A375 (cell line): Measurements from ENCODE around the gene TADA2B. TPM values are rescaled to one million over a fixed set of nuclear protein-coding genes. Genes with fewer than 3 reads are reported as not detected.

Experiments used
- total RNA-seq: library from RNA; depleted of rRNA; stranded (reverse); fragments of >200 nt; shearing (Covaris generic); gene quantifications from 2 replicates; pipeline ENCODE4 v1.2.3, GENCODE V29; 2014; rRNA removed

Gene TADA2B, protein sequence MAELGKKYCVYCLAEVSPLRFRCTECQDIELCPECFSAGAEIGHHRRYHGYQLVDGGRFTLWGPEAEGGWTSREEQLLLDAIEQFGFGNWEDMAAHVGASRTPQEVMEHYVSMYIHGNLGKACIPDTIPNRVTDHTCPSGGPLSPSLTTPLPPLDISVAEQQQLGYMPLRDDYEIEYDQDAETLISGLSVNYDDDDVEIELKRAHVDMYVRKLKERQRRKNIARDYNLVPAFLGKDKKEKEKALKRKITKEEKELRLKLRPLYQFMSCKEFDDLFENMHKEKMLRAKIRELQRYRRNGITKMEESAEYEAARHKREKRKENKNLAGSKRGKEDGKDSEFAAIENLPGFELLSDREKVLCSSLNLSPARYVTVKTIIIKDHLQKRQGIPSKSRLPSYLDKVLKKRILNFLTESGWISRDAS
- 10.9 and 16.6 TPM in 2 replicates for total RNA-seq

DNA sequence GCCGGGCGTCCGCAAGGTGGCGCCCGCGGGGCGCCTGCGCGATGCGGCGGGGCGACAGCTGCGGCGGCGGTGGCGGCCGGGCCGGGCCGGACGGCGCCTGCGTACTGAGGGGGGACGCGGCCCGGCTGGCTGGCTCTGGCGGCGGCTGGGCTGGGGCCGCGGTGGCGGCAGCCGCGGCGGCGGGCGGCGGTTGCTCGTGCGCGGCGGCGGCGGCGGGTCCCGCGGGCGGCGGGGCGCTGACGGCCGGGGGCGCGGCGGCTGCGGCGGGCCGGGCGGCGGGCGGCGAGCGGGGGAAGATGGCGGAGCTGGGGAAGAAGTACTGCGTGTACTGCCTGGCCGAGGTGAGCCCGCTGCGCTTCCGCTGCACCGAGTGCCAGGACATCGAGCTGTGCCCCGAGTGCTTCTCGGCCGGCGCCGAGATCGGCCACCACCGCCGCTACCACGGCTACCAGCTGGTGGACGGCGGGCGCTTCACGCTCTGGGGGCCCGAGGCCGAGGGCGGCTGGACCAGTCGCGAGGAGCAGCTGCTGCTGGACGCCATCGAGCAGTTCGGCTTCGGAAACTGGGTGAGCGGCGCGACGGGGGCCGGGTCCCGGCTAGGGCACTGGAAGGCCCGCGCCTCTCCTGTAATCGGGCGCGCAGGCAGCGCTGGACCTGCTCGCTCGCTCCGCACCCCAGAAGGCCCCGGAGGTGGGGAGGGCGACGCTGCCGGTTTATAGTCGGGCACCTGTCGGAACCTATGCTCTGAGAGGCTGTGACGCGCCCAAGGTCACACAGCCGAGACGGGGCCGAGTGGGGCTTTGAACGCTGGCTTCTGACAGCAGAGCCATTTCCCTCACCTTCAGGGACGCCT is at the start of gene TADA2B:
TSS of gene TADA2B (plus strand) at position 89 of the 853 bp plus-strand sequence. CDS start at position 297, 208 bp downstream.

DNA sequence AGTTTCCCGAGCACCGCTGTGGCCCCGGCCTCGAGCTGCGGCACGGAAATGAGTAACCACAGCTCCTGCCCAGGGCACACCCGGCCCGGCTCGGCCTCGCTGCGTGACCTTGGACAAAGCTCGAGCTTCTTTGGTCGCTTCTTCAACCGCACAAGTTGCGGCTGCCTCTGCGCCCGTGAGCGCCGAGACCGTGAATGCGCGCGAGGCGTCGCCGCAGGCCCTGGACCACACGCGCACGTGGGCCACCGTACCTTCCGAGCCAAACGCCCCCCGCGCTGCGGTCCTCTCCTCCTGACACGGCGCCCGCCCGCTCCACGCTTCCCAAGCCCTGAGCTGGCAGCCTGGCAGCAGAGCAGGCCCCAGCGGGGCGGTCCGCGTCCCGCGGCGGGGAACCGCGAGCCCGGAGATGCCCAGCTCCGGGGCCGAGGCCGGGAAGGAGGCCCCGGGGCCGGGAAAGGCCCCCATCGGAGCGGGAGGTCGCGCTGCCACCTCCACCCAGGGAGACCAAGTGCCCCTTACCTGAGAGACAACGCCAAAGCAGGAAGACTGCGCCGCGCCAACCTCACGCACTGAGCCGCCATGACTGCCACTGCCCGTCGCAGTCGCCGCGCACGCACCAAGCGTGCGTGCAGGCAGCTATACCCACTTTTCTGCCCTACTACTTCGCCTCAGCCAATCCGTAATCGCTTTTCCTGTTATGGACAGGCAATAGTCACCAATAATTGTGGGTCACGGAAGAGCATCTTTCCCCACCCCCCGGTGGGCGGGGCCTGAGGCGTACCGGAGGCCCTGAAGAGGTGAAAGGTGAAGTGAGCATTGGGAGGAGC is 24.5 kb downstream of the TADA2B start, which contains the start of gene GRPEL1:
TSS of gene GRPEL1 (minus strand) at position 613 of the 827 bp plus-strand sequence. CDS start at position 581, 32 bp downstream.

Other genes with a start within 250 kb of the TADA2B start
- gene TBC1D14, start 133.5 kb upstream of the TADA2B start, total RNA-seq: 39.8 and 42.0 TPM in 2 replicates
- 136 and 147 TPM in 2 replicates for gene GRPEL1, start 24.7 kb downstream of the TADA2B start, total RNA-seq
- 0.49 and 0.77 TPM in 2 replicates for gene SORCS2, start 149.2 kb downstream of the TADA2B start, total RNA-seq